ENCODE data around the gene SHANK2. TPM values are rescaled to one million over a fixed set of nuclear protein-coding genes. Genes with fewer than 3 reads are reported as not detected.

The SHANK2 gene
- total and polyA plus RNA-seq, 2 donors = 3.0 to 6.2 TPM

DNA sequence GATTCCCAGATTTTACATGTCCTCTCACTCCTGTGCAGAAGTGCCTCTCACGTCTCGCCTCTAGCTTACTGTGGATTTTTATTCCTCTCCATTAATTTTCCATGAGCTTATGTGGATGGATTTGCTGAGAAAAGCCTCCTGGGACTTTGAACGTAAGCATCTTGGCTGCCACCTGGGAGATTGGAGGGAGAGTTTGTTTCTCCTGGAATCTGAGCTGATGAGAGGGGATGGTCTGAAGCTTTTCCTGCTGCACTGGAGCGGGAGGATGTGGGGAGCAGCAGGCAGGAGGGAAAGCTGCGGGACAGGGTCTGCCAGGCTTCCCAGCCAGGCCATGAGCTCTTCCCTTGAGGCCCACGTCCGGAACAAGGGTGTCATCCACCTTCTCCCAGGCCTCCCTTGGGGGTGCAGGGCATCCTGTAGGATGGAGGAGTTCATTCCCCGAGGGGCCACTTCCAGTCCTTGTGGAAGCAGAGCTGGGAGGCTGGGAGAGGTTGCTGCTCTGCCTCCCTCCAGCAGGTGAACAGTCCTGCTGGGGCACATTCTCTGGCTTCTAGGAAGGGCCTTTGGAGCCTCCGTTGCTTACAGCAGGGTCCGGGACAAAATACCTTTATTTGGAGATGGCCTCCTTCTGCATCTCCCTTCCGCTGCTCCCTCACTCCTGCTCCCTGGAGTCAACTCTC is 3.6 kb upstream of the SHANK2 start:
- DNase-seq (ENCODE audit: extremely low spot score) = no peak
- Histone ChIP-seq H3K4me3 (ENCODE audit: low read depth, low read length) (no peak overlapping the region), H3K4me1 (ENCODE audit: insufficient read depth) (peaks cover 3% of the 10 kb centered on the region), H3K36me3 (ENCODE audit: insufficient read depth) (no peaks in the 10 kb centered on the region), H3K27ac (ENCODE audit: low read depth) (no peak overlapping the region)
- 42% methylated on average over 11 of the region's 11 CpGs for WGBS

- peaks cover 4% of the 10 kb centered on the region for H3K4me1 ChIP-seq (ENCODE audit: insufficient read depth)
- DNase-seq (ENCODE audit: extremely low spot score) = no peak
- no peak overlapping the region for H3K27ac ChIP-seq (ENCODE audit: low read depth)
- 68% methylated on average over 5 of the region's 5 CpGs for WGBS
- H3K4me3 ChIP-seq (ENCODE audit: low read depth, low read length) = no peak overlapping the region
- H3K36me3 ChIP-seq (ENCODE audit: insufficient read depth) = no peaks in the 10 kb centered on the region
These were observed 2.9 kb upstream of the SHANK2 start for GRCh38 chr11:71255323-71255722.

GRCh38 chr11:71253794-71254193 is 1.4 kb upstream of the SHANK2 start:
- DNase-seq (ENCODE audit: extremely low spot score) = no peak
- Histone ChIP-seq H3K4me1 (ENCODE audit: insufficient read depth) (peaks cover 4% of the 10 kb centered on the region), H3K27ac (ENCODE audit: low read depth) (no peak overlapping the region), H3K36me3 (ENCODE audit: insufficient read depth) (no peaks in the 10 kb centered on the region), H3K4me3 (ENCODE audit: low read depth, low read length) (no peak overlapping the region)
- 69% methylated on average over 5 of the region's 5 CpGs for WGBS

DNA sequence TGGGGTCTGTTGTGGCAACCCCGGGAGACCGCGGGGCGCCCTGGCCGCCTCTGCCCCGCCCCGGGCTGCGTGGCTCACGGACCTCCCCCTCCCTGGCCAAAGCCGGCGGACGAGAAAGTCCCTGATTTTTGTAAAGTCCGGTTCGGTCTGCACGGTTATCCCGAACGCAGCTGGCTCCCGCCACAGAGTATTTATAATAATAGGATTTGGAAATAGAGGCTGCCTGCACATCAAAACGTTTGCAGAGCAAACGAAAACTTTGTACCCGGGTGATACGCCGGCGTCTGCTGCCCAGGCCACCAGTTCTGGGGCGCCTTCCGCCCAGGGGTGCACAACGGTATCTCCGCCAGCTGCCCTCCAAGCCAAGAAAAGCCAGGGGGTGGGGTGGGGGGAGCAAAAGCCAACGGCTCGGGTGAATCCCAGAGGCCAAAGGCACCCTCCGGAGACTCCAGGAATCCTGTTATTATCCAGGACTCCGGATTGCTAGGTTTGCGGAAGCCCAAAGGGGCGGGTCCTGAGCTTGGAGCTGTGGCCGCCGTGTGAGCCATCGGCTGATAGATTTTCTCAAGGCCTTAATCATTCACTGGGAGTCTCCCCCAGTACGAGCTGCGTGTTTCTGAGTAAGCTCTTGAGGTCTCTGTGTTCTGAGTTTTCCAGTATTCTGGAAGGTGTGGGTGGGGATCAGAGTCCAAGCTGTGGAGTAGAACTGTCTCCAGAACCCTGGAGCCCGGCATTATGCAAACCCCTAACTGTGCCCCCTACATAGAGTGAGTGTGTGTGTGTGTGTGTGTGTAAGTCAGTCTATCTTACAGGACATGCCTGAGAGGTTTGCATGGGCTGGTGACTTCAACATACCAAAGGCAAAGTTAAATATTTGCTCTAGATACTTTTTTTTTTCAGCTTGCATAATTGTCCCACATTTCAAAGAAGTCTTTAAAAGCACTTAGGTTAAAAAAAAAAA is 673 bp upstream of the SHANK2 start:
- Histone ChIP-seq H3K27ac (ENCODE audit: low read depth) (no peak overlapping the region), H3K4me1 (ENCODE audit: insufficient read depth) (peaks cover 4% of the 10 kb centered on the region), H3K36me3 (ENCODE audit: insufficient read depth) (no peaks in the 10 kb centered on the region), H3K4me3 (ENCODE audit: low read depth, low read length) (peak overlapping the region; percentile 50)
- WGBS = 7% methylated on average over 40 of the region's 40 CpGs
- DNase-seq (ENCODE audit: extremely low spot score) = no peak

- Histone ChIP-seq H3K4me3 (ENCODE audit: low read depth, low read length) (peak overlapping the region; percentile 50), H3K4me1 (ENCODE audit: insufficient read depth) (peaks cover 4% of the 10 kb centered on the region), H3K27ac (ENCODE audit: low read depth) (no peak overlapping the region), H3K36me3 (ENCODE audit: insufficient read depth) (no peaks in the 10 kb centered on the region)
- WGBS = under 1% methylated on average over 59 of the region's 59 CpGs
- no peak for DNase-seq (ENCODE audit: extremely low spot score)
These were observed 562 bp downstream of the SHANK2 start for GRCh38 chr11:71251761-71252268.

DNA sequence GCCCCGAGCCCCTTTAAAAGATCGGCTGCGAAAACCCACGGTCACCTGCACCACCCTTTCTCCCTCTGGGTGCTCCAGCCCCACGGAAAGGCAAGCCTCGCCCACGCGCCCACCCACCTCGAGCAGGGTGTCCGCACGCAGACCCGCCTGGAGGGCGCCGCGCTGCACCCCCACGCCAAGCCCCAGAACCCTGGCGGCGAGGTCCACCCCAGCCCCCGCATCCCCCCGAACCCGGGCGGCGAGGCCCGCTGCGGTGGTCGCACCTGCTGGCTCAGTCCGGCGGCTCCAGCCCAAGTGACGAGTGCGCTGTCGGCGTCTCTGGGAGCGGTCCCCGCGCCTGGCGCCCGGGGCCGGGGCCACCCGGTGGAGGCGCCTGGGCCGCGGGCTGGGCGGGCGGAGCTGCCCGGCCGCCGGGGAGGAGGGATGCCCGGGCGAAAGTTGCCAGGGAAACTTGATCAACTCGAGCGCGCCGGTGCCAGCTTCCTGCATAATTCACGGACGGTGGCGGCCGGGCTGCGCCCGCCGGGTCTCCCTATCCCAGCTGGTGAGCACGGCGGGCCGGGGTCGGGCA is 1.1 kb downstream of the SHANK2 start:
- H3K4me3 ChIP-seq (ENCODE audit: low read depth, low read length) = peak overlapping the region; percentile 50
- no peak for DNase-seq (ENCODE audit: extremely low spot score)

GRCh38 chr11:71250523-71251150 is 1.7 kb downstream of the SHANK2 start:
- no peak for DNase-seq (ENCODE audit: extremely low spot score)
- Histone ChIP-seq H3K27ac (ENCODE audit: low read depth) (no peak overlapping the region), H3K4me1 (ENCODE audit: insufficient read depth) (peaks cover 4% of the 10 kb centered on the region), H3K4me3 (ENCODE audit: low read depth, low read length) (no peak overlapping the region), H3K36me3 (ENCODE audit: insufficient read depth) (no peaks in the 10 kb centered on the region)
- WGBS = 39% methylated on average over 27 of the region's 27 CpGs

More for the DNA sequence above, 1.1 kb downstream of the SHANK2 start:
- H3K27ac ChIP-seq (ENCODE audit: low read depth) = no peak overlapping the region
- no peaks in the 10 kb centered on the region for H3K36me3 ChIP-seq (ENCODE audit: insufficient read depth)
- 2% methylated on average over 64 of the region's 64 CpGs for WGBS
- H3K4me1 ChIP-seq (ENCODE audit: insufficient read depth) = peaks cover 4% of the 10 kb centered on the region

- Histone ChIP-seq H3K36me3 (ENCODE audit: insufficient read depth) (no peaks in the 10 kb centered on the region), H3K27ac (ENCODE audit: low read depth) (no peak overlapping the region), H3K4me3 (ENCODE audit: low read depth, low read length) (no peak overlapping the region), H3K4me1 (ENCODE audit: insufficient read depth) (peaks cover 4% of the 10 kb centered on the region)
- WGBS = 80% methylated on average over 6 of the region's 6 CpGs
- DNase-seq (ENCODE audit: extremely low spot score) = no peak
These were observed 3.1 kb downstream of the SHANK2 start for GRCh38 chr11:71249301-71249700.

DNA sequence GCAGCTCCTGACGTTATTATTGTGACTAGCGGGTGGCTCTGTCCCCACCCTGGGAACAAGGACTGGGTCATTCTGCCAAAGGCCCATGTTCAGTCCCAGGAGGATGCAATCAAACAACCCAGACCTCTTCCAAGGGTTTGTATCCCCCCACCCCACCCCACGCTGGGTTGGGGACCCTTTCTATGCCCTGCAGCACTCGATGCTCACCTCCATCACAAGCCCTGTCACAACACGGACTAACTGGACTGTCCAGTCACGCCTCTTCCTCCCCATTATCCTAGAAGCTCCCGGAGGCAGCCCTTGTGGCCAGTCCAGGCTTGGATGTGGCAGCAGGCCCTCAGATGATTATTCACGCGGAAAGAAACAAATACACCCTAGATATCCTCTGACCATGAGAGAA is 3.7 kb downstream of the SHANK2 start:
- DNase-seq (ENCODE audit: extremely low spot score) = no peak
- Histone ChIP-seq H3K36me3 (ENCODE audit: insufficient read depth) (no peaks in the 10 kb centered on the region), H3K4me3 (ENCODE audit: low read depth, low read length) (no peak overlapping the region), H3K4me1 (ENCODE audit: insufficient read depth) (peaks cover 4% of the 10 kb centered on the region), H3K27ac (ENCODE audit: low read depth) (no peak overlapping the region)
- 84% methylated on average over 9 of the region's 9 CpGs for WGBS

- WGBS = 90% methylated on average over 13 of the region's 13 CpGs
- Histone ChIP-seq H3K4me1 (ENCODE audit: insufficient read depth) (peaks cover 4% of the 10 kb centered on the region), H3K4me3 (ENCODE audit: low read depth, low read length) (no peak overlapping the region), H3K36me3 (ENCODE audit: insufficient read depth) (no peaks in the 10 kb centered on the region), H3K27ac (ENCODE audit: low read depth) (no peak overlapping the region)
- no peak for DNase-seq (ENCODE audit: extremely low spot score)
These were observed 4.2 kb downstream of the SHANK2 start for GRCh38 chr11:71248251-71248570.

- H3K36me3 ChIP-seq (ENCODE audit: insufficient read depth) = no peaks in the 10 kb centered on the region
- H3K4me3 ChIP-seq (ENCODE audit: low read depth, low read length) = no peak overlapping the region
- H3K27ac ChIP-seq (ENCODE audit: low read depth) = no peak overlapping the region
- H3K4me1 ChIP-seq (ENCODE audit: insufficient read depth) = peaks cover 4% of the 10 kb centered on the region
- no peak for DNase-seq (ENCODE audit: extremely low spot score)
- 39% methylated on average over 16 of the region's 16 CpGs for WGBS
These were observed 4.7 kb downstream of the SHANK2 start for GRCh38 chr11:71247551-71248250.

GRCh38 chr11:71246559-71246958 is 5.8 kb downstream of the SHANK2 start:
- 49% methylated on average over 3 of the region's 3 CpGs for WGBS
- DNase-seq (ENCODE audit: extremely low spot score) = no peak
- no peak overlapping the region for H3K27ac ChIP-seq (ENCODE audit: low read depth)
- peaks cover 4% of the 10 kb centered on the region for H3K4me1 ChIP-seq (ENCODE audit: insufficient read depth)
- H3K4me3 ChIP-seq (ENCODE audit: low read depth, low read length) = no peak overlapping the region
- H3K36me3 ChIP-seq (ENCODE audit: insufficient read depth) = no peaks in the 10 kb centered on the region
